IPS DF 6.9 (cell line): ENCODE data around the gene CDC6.

ENCODE experiments used
- DNase-seq: peaks from one replicate; pipeline ENCODE4 v3.0.0-alpha.2; 2013; ENCODE audit warnings: low read depth, low spot score
- H3K27ac ChIP-seq: one replicate; pipeline ENCODE4 v1.5.1; 2013; ENCODE audit warnings: low read length, control low read depth
- H3K27me3 ChIP-seq: 2 replicates; pipeline ENCODE4 v1.6.1; 2013; ENCODE audit warnings: mild to moderate bottlenecking, low read length; ENCODE audit not compliant: control insufficient read depth, insufficient read depth
- H3K36me3 ChIP-seq: 2 replicates; pipeline ENCODE4 v1.6.1; 2013; ENCODE audit warnings: low read length; ENCODE audit not compliant: control insufficient read depth, insufficient read depth
- H3K4me1 ChIP-seq: 2 replicates; pipeline ENCODE4 v1.6.1; 2013; ENCODE audit warnings: low read length; ENCODE audit not compliant: control insufficient read depth, insufficient read depth
- H3K4me3 ChIP-seq: 2 replicates; pipeline ENCODE4 v1.5.1; 2013; ENCODE audit warnings: mild to moderate bottlenecking, low read length
- H3K9me3 ChIP-seq: 2 replicates; pipeline ENCODE4 v1.6.1; 2013; ENCODE audit warnings: low read length, inconsistent platforms; ENCODE audit not compliant: control insufficient read depth, insufficient read depth
- whole genome bisulfite sequencing: extraction: QIAGEN DNeasy Blood & Tissue Kit; methylation state at CpG from one replicate; pipeline ENCODE4 v1.1.7; 2013; ENCODE audit warnings: mixed read lengths, missing lambda C conversion rate; ENCODE audit not compliant: insufficient read length, insufficient coverage; 5-methylcytosine and 5-hydroxymethylcytosine counted together

CDC6 gene

GRCh38 chr17:40317345-40317873, 29.7 kb downstream of the CDC6 start:
- Histone ChIP-seq H3K27ac (no peak overlapping the region), H3K36me3 (no peaks in the 10 kb centered on the region), H3K4me3 (peak overlapping the region; percentile 18; the same call in 1 of the 2 replicates), H3K9me3 (no peaks in the 10 kb centered on the region), H3K27me3 (no peaks in the 10 kb centered on the region; the same call in 1 of the 2 replicates), H3K4me1 (peaks cover 15% of the 10 kb centered on the region)
- no CpG with 5 or more reads among the region's 6 CpGs for WGBS
- no peak for DNase-seq

GRCh38 chr17:40317880-40318829, 30.5 kb downstream of the CDC6 start:
- Histone ChIP-seq H3K4me1 (peaks cover 19% of the 10 kb centered on the region), H3K27ac (no peak overlapping the region), H3K4me3 (peak overlapping the region; percentile 65), H3K9me3 (no peaks in the 10 kb centered on the region), H3K27me3 (no peaks in the 10 kb centered on the region; the same call in 1 of the 2 replicates), H3K36me3 (no peaks in the 10 kb centered on the region)
- WGBS, result no CpG with 5 or more reads among the region's 70 CpGs
- no peak for DNase-seq

GRCh38 chr17:40318830-40319391, 31.2 kb downstream of the CDC6 start:
- no peaks in the 10 kb centered on the region for H3K9me3 ChIP-seq
- H3K36me3 ChIP-seq, result no peaks in the 10 kb centered on the region
- no peaks in the 10 kb centered on the region; the same call in 1 of the 2 replicates for H3K27me3 ChIP-seq
- no peak for DNase-seq
- no CpG with 5 or more reads among the region's 13 CpGs for WGBS
- H3K4me3 ChIP-seq, result peak overlapping the region; percentile 65; the same call in 1 of the 2 replicates
- H3K4me1 ChIP-seq, result peaks cover 19% of the 10 kb centered on the region
- no peak overlapping the region for H3K27ac ChIP-seq

GRCh38 chr17:40319651-40320540, 32.2 kb downstream of the CDC6 start:
- WGBS, result no CpG with 5 or more reads among the region's 11 CpGs
- no peak overlapping the region for H3K4me3 ChIP-seq
- H3K4me1 ChIP-seq, result peaks cover 16% of the 10 kb centered on the region
- no peaks in the 10 kb centered on the region for H3K9me3 ChIP-seq
- H3K27ac ChIP-seq, result no peak overlapping the region
- no peaks in the 10 kb centered on the region for H3K36me3 ChIP-seq
- no peak for DNase-seq
- no peaks in the 10 kb centered on the region; the same call in 1 of the 2 replicates for H3K27me3 ChIP-seq

GRCh38 chr17:40320756-40321523, 33.3 kb downstream of the CDC6 start:
- H3K9me3 ChIP-seq, result no peaks in the 10 kb centered on the region
- H3K36me3 ChIP-seq, result no peaks in the 10 kb centered on the region
- no peak overlapping the region for H3K27ac ChIP-seq
- no peak for DNase-seq
- peaks cover 16% of the 10 kb centered on the region for H3K4me1 ChIP-seq
- H3K27me3 ChIP-seq, result no peaks in the 10 kb centered on the region; the same call in 1 of the 2 replicates
- no CpG with 5 or more reads among the region's 19 CpGs for WGBS
- no peak overlapping the region for H3K4me3 ChIP-seq

GRCh38 chr17:40321524-40321929, 33.8 kb downstream of the CDC6 start:
- Histone ChIP-seq H3K36me3 (no peaks in the 10 kb centered on the region), H3K4me3 (no peak overlapping the region), H3K27ac (no peak overlapping the region), H3K27me3 (no peaks in the 10 kb centered on the region; the same call in 1 of the 2 replicates), H3K9me3 (no peaks in the 10 kb centered on the region), H3K4me1 (peaks cover 13% of the 10 kb centered on the region)
- no peak for DNase-seq
- no CpG with 5 or more reads among the region's 4 CpGs for WGBS

- H3K36me3 ChIP-seq, result no peaks in the 10 kb centered on the region
- H3K4me1 ChIP-seq, result peaks cover 13% of the 10 kb centered on the region
- H3K9me3 ChIP-seq, result no peaks in the 10 kb centered on the region
- no CpG with 5 or more reads among the region's 4 CpGs for WGBS
- H3K27ac ChIP-seq, result no peak overlapping the region
- no peak overlapping the region for H3K4me3 ChIP-seq
- H3K27me3 ChIP-seq, result no peaks in the 10 kb centered on the region; the same call in 1 of the 2 replicates
- no peak for DNase-seq
These were observed 34.3 kb downstream of the CDC6 start for GRCh38 chr17:40321961-40322357.

- H3K4me1 ChIP-seq, result peaks cover 13% of the 10 kb centered on the region
- H3K4me3 ChIP-seq, result no peak overlapping the region
- H3K36me3 ChIP-seq, result no peaks in the 10 kb centered on the region
- no peaks in the 10 kb centered on the region; the same call in 1 of the 2 replicates for H3K27me3 ChIP-seq
- no CpG with 5 or more reads among the region's 19 CpGs for WGBS
- no peak overlapping the region for H3K27ac ChIP-seq
- H3K9me3 ChIP-seq, result no peaks in the 10 kb centered on the region
- no peak for DNase-seq
These were observed 35.0 kb downstream of the CDC6 start for GRCh38 chr17:40322358-40323315.
